Endothelial cell of umbilical vein (primary cell): ENCODE results near the gene AFTPH. TPM values are rescaled to one million over a fixed set of nuclear protein-coding genes. Genes with fewer than 3 reads are reported as not detected.

Source experiments
- BruUV-seq: library from RNA; stranded (reverse); fragments of 400-500 nt; replicated peaks from 2 replicates; lab custom pipeline; 2021; lab: Mats Ljungman, UMichigan
- CTCF ChIA-PET: fragments of 300-600, 350-600 bp; sonication (Branson Sonifier 250); formaldehyde crosslinking; loops from one replicate; lab custom pipeline; 2021; ENCODE audit warnings: antibody characterized with exemption, inconsistent platforms; lab: Charles Lee
- POLR2A ChIA-PET: fragments of 300-600, 350-600 bp; sonication (Branson Sonifier 250); formaldehyde crosslinking; loops from one replicate; lab custom pipeline; 2021; ENCODE audit warnings: antibody characterized with exemption, inconsistent platforms; lab: Charles Lee
- DNase-seq: peaks from one replicate; pipeline ENCODE4 v3.0.0-alpha.2; 2011; ENCODE audit warnings: low read depth, low spot score
- FAIRE-seq: peaks from 2 replicates; lab custom pipeline; 2011; peaks lifted over from hg19 to GRCh38; lab: Jason Lieb, UNC
- H2AFZ ChIP-seq: 2 replicates; pipeline ENCODE4 v1.6.0; 2012; ENCODE audit warnings: low read depth, low read length, control low read depth, inconsistent platforms
- H3K27ac ChIP-seq: 2 replicates; pipeline ENCODE4 v1.5.1; 2011; ENCODE audit warnings: low read depth, mild to moderate bottlenecking, control low read depth, low read length, moderate library complexity; ENCODE audit not compliant: insufficient read depth
- H3K27me3 ChIP-seq, 2 experiments: 2 replicates each; pipeline versions ENCODE4 v1.6.0 to v1.6.1; 2011; ENCODE audit warnings: low read length in 2 of 2, mixed read lengths in 1 of 2; ENCODE audit not compliant: control insufficient read depth in 2 of 2, insufficient read depth in 2 of 2
- H3K36me3 ChIP-seq, 2 experiments: 2 replicates in 1 of 2; 3 replicates in 1 of 2; pipeline ENCODE4 v1.5.1; 2011; ENCODE audit warnings: low read length in 2 of 2, mild to moderate bottlenecking in 1 of 2, moderate library complexity in 1 of 2; ENCODE audit not compliant: control insufficient read depth in 2 of 2, insufficient read depth in 2 of 2; ENCODE audit errors: extremely low read depth in 1 of 2
- H3K4me1 ChIP-seq: 3 replicates; pipeline ENCODE4 v1.5.1; 2011; ENCODE audit warnings: mild to moderate bottlenecking, low read length; ENCODE audit not compliant: control insufficient read depth, insufficient read depth; ENCODE audit errors: extremely low read depth
- H3K4me2 ChIP-seq: 2 replicates; pipeline ENCODE4 v1.6.1; 2011; ENCODE audit warnings: low read length, control low read depth, mixed read lengths; ENCODE audit not compliant: insufficient read depth
- H3K4me3 ChIP-seq, 3 experiments: fragments of 200-600 bp in 1 of 3; sonication (generic), shearing (Covaris generic) in 1 of 3; replicated peaks in 1 of 3; 2 replicates each; pipeline ENCODE4 v1.5.1; 2011 to 2016; ENCODE audit warnings: control low read depth in 3 of 3, low read length in 3 of 3, mild to moderate bottlenecking in 2 of 3, inconsistent platforms in 1 of 3, low read depth in 1 of 3, moderate library complexity in 1 of 3; ENCODE audit not compliant: insufficient read depth in 1 of 3
- H3K79me2 ChIP-seq: 2 replicates; pipeline ENCODE4 v1.6.0; 2012; ENCODE audit warnings: low read length, inconsistent platforms; ENCODE audit not compliant: control insufficient read depth, insufficient read depth
- H3K9ac ChIP-seq: replicated peaks from 2 replicates; pipeline ENCODE3; 2011; ENCODE audit warnings: low read length, control low read depth; ENCODE audit not compliant: insufficient read depth; ENCODE audit errors: extremely low read depth
- H3K9me1 ChIP-seq: replicated peaks from 3 replicates; pipeline ENCODE4 v1.6.0; 2011; ENCODE audit warnings: mild to moderate bottlenecking, low read length; ENCODE audit not compliant: control insufficient read depth, insufficient read depth; ENCODE audit errors: extremely low read depth
- H3K9me3 ChIP-seq: replicated peaks from 2 replicates; pipeline ENCODE4 v1.5.1; 2012; ENCODE audit warnings: low read length, inconsistent platforms; ENCODE audit not compliant: control insufficient read depth, insufficient read depth
- H4K20me1 ChIP-seq: replicated peaks from 2 replicates; pipeline ENCODE3; 2011; ENCODE audit warnings: mild to moderate bottlenecking, low read length; ENCODE audit not compliant: control insufficient read depth, insufficient read depth; ENCODE audit errors: extremely low read depth
- CTCF ChIP-seq, 2 donors: IDR thresholded peaks; 1 replicate in 1 of 2; 2 replicates in 1 of 2; pipeline ENCODE4 v1.5.1; 2011; ENCODE audit warnings: low read length in 2 of 2, mild to moderate bottlenecking in 2 of 2, moderate library complexity in 2 of 2, control low read depth in 1 of 2, inconsistent platforms in 1 of 2, low read depth in 1 of 2; ENCODE audit not compliant: insufficient read depth in 1 of 2; ENCODE audit errors: extremely low read depth in 1 of 2
- EZH2 ChIP-seq: IDR thresholded peaks from 2 replicates; pipeline ENCODE4 v1.6.1; 2012; ENCODE audit warnings: borderline replicate concordance, low read depth, mild to moderate bottlenecking, moderate library complexity, low read length, inconsistent platforms; ENCODE audit not compliant: severe bottlenecking
- FOS ChIP-seq: IDR thresholded peaks from 2 replicates; pipeline ENCODE4 v1.6.1; 2011; ENCODE audit warnings: mild to moderate bottlenecking, low read length, moderate library complexity, borderline replicate concordance; ENCODE audit not compliant: insufficient read depth
- GATA2 ChIP-seq: IDR thresholded peaks from 2 replicates; pipeline ENCODE4 v1.7.0; 2011; ENCODE audit warnings: low read depth, mild to moderate bottlenecking, moderate library complexity, mixed read lengths, low read length; ENCODE audit not compliant: insufficient read length, insufficient read depth
- JUN ChIP-seq: IDR thresholded peaks from 2 replicates; pipeline ENCODE4 v1.6.1; 2011; ENCODE audit warnings: borderline replicate concordance, low read depth; ENCODE audit not compliant: insufficient read length, insufficient read depth
- MYC ChIP-seq: IDR thresholded peaks from one replicate; pipeline ENCODE4 v1.6.1; 2011; ENCODE audit warnings: mild to moderate bottlenecking, low read depth, low read length
- POLR2A ChIP-seq: IDR thresholded peaks from 2 replicates; pipeline ENCODE4 v1.6.1; 2012; ENCODE audit warnings: low read depth, mild to moderate bottlenecking, control low read depth, low read length
- POLR2AphosphoS5 ChIP-seq: IDR thresholded peaks from 2 replicates; pipeline ENCODE4 v1.6.1; 2012; ENCODE audit warnings: low read depth, mild to moderate bottlenecking, control low read depth, low read length, moderate library complexity; ENCODE audit not compliant: insufficient read depth
- dilution Hi-C: fragments of 300-500 bp; cut with MboI; formaldehyde crosslinking; loops from one replicate; pipeline ENCODE4 v1.15.0; 2019; ENCODE audit warnings: low sequenced_read_pairs; ENCODE audit not compliant: extremely low pct_ligation_motif_present
- intact Hi-C: fragments of 100-400 bp; cut with micrococcal nuclease; formaldehyde crosslinking; loops from one replicate; pipeline ENCODE4 v1.10.0; 2022
- polyA plus RNA-seq, 4 experiments: library from polyadenylated mRNA; depleted of rRNA in 3 of 4; stranded (reverse) in 3 of 4; unstranded in 1 of 4; fragments of >200 nt; gene quantifications; 2 replicates each; pipeline versions ENCODE4 v1.2.1 to v1.2.3, GENCODE V29; 2011 to 2012; ENCODE audit warnings: missing spikeins in 1 of 4
- total RNA-seq: library from RNA; stranded (reverse); gene quantifications from 2 replicates; pipeline ENCODE4 v1.2.3, GENCODE V29; 2021
- TF ChIP-seq, protein P1 (sequence below): IDR thresholded peaks from 2 replicates; pipeline ENCODE4 v1.6.1; 2011; ENCODE audit not compliant: insufficient read depth, insufficient read length

The AFTPH gene
- total and polyA plus RNA-seq, 2 donors (not counting 3 experiments of a cell fraction or from before 2014, with no cell fraction given): 6.9 to 15.3 TPM

DNA sequence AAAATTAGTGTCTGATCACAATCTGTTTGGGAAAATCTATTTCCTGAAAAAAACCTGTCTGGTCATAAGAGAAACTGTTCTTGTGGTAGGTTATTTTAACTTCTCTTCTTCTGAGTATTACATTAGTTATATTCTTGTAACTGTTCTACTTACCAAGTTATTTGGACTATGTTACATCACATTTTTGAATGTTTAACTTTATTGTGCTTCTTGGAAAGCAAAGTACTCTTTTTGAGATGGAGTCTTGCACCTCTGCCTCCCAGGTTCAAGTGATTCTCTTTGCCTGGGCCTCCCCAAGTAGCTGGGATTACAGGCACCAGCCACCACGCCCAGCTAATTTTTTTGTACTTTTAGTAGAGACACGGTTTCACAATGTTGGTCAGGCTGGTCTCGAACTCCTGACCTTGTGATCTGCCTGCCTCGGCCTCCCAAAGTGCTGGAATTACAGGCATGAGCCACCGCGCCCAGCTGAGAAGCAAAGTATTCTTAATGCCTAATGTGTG lies 39.4 kb downstream of the AFTPH start:
- Histone ChIP-seq H3K9me3 (no peaks in the 10 kb centered on the region), H3K79me2 (no peaks in the 10 kb centered on the region), H4K20me1 (no peaks in the 10 kb centered on the region), H3K4me1 (no peaks in the 10 kb centered on the region), H2AFZ (no peak overlapping the region), H3K4me2 (no peak overlapping the region), H3K36me3 (no peaks in the 10 kb centered on the region), H3K27me3 (no peaks in the 10 kb centered on the region), H3K27ac (no peak overlapping the region), H3K4me3 (no peak overlapping the region), H3K9me1 (no peaks in the 10 kb centered on the region), H3K9ac (no peak overlapping the region)
- ChIA-PET POLR2A (no interaction called here), CTCF (interaction anchor here (1.6 to 3.2 kb wide), 2 partner anchors 41 to 233 kb away, joined by 12 to 38 read pairs; no protein-coding TSS in a partner anchor)
- DNase-seq: no peak
- TF ChIP-seq GATA2: no peak
- no peak for TF ChIP-seq POLR2AphosphoS5
- TF ChIP-seq EZH2: no peak
- no peak for TF ChIP-seq POLR2A
- no peak for TF ChIP-seq MYC
- TF ChIP-seq CTCF (IDR thresholded peaks at IDR 0.05; ENCODE audit: extremely low read depth in 1 of 2, insufficient read depth in 1 of 2, low read depth in 1 of 2, low read length in 2 of 2): no peak
- TF ChIP-seq, protein P1, sequence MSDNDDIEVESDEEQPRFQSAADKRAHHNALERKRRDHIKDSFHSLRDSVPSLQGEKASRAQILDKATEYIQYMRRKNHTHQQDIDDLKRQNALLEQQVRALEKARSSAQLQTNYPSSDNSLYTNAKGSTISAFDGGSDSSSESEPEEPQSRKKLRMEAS: no peak
- TF ChIP-seq FOS: no peak
- no peak for TF ChIP-seq JUN
- BruUV-seq: no TSS peak
- FAIRE-seq: no peak
- intact Hi-C loops: no loop called here
- dilution Hi-C loops: no loop called here
